PC-3 (cell line): ENCODE measurements around the gene LIF. TPM values are rescaled to one million over a fixed set of nuclear protein-coding genes. Genes with fewer than 3 reads are reported as not detected.
"Not testable (repeated sequence)": the region's sequence is repeated elsewhere in the genome, so short reads cannot be mapped to it uniquely, and the experiment has no call there.

Experiments used
- ATAC-seq: fragments of 200-7000 bp; cut with Tn5 transposase; 2 replicates; pipeline ENCODE4 v1.9.1; 2020; ENCODE audit warnings: mild to moderate bottlenecking, moderate library complexity
- BruUV-seq: library from RNA; stranded (reverse); fragments of 400-500 nt; replicated peaks from 2 replicates; lab custom pipeline; 2021; lab: Mats Ljungman, UMichigan
- CTCF ChIA-PET: fragments of 300-600 bp; sonication (Branson Sonifier 250); formaldehyde crosslinking; loops from one replicate; lab custom pipeline; 2022; ENCODE audit warnings: antibody characterized with exemption; lab: Charles Lee
- POLR2A ChIA-PET: fragments of 300-600 bp; sonication (Branson Sonifier 250); formaldehyde crosslinking; loops from one replicate; lab custom pipeline; 2022; ENCODE audit warnings: antibody characterized with exemption; ENCODE audit not compliant: unreplicated experiment; lab: Charles Lee
- DNase-seq: peaks from one replicate; pipeline ENCODE4 v3.0.0-alpha.2; 2015
- H2AFZ ChIP-seq: fragments of 300-600 bp; sonication (generic); 2 replicates; pipeline ENCODE4 v1.6.0; 2016; ENCODE audit warnings: antibody characterized with exemption, low read length
- H3F3A ChIP-seq: fragments of 300-600 bp; sonication (generic); one replicate; pipeline ENCODE4 v1.6.0; 2017; ENCODE audit warnings: antibody characterized with exemption, low read length, control low read depth, mild to moderate bottlenecking; ENCODE audit not compliant: unreplicated experiment
- H3K27ac ChIP-seq: fragments of 300-600 bp; sonication (generic); 2 replicates; pipeline ENCODE4 v1.5.1; 2016; ENCODE audit warnings: mild to moderate bottlenecking, low read length
- H3K27me3 ChIP-seq: fragments of 300-600 bp; sonication (generic); 2 replicates; pipeline ENCODE4 v1.6.1; 2016; ENCODE audit warnings: low read length, mixed read lengths
- H3K36me3 ChIP-seq: fragments of 300-600 bp; sonication (generic); 2 replicates; pipeline ENCODE4 v1.6.1; 2016; ENCODE audit warnings: low read depth, mixed run types, low read length, mixed read lengths
- H3K4me1 ChIP-seq: fragments of 300-600 bp; sonication (generic); 2 replicates; pipeline ENCODE4 v1.5.1; 2016; ENCODE audit warnings: low read length; ENCODE audit not compliant: insufficient read depth
- H3K4me2 ChIP-seq: fragments of 300-600 bp; sonication (generic); 2 replicates; pipeline ENCODE4 v1.6.0; 2016; ENCODE audit warnings: low read length
- H3K4me3 ChIP-seq: fragments of 300-600 bp; sonication (generic); 2 replicates; pipeline ENCODE4 v1.5.1; 2016; ENCODE audit warnings: mild to moderate bottlenecking, low read length, mixed read lengths
- H3K79me2 ChIP-seq: fragments of 300-600 bp; sonication (generic); 2 replicates; pipeline ENCODE4 v1.6.1; 2017; ENCODE audit warnings: low read length, mixed read lengths
- H3K9ac ChIP-seq: fragments of 300-600 bp; sonication (generic); 2 replicates; pipeline ENCODE4 v1.6.0; 2016; ENCODE audit warnings: mild to moderate bottlenecking, low read length
- H3K9me2 ChIP-seq: fragments of 300-600 bp; sonication (generic); replicated peaks from 2 replicates; pipeline ENCODE4 v1.6.1; 2016; ENCODE audit warnings: mixed run types, low read length, mixed read lengths
- H3K9me3 ChIP-seq: fragments of 300-600 bp; sonication (generic); 2 replicates; pipeline ENCODE4 v1.6.1; 2016; ENCODE audit warnings: low read length, mixed read lengths
- H4K20me1 ChIP-seq: fragments of 300-600 bp; sonication (generic); 2 replicates; pipeline ENCODE4 v1.6.1; 2016; ENCODE audit warnings: low read length, mixed read lengths
- EZH2 ChIP-seq: fragments of 300-600 bp; sonication (generic); IDR thresholded peaks from one replicate; pipeline ENCODE4 v1.6.1; 2017; ENCODE audit warnings: antibody characterized with exemption, mild to moderate bottlenecking, low read length; ENCODE audit not compliant: unreplicated experiment
- EZH2phosphoT487 ChIP-seq: fragments of 300-600 bp; sonication (generic); IDR thresholded peaks from 2 replicates; pipeline ENCODE4 v1.6.1; 2018; ENCODE audit warnings: mild to moderate bottlenecking, antibody characterized with exemption, low read length, borderline replicate concordance
- intact Hi-C: fragments of 100-400 bp; cut with micrococcal nuclease; formaldehyde crosslinking; loops from 2 replicates; pipeline ENCODE4 v1.9.0; 2023
- total RNA-seq: library from RNA; depleted of rRNA; stranded (reverse); fragments of >200 nt; gene quantifications from 2 replicates; pipeline ENCODE4 v1.2.3, GENCODE V29; 2014
- TF ChIP-seq, protein P1 (sequence below): fragments of 300-600 bp; sonication (generic); conservative IDR thresholded peaks from 2 replicates; pipeline ENCODE4 v1.5.1; 2017; ENCODE audit warnings: antibody characterized with exemption, low read depth, mild to moderate bottlenecking, low read length

LIF gene
- total RNA-seq, 1 experiment from 2014 or later = 64.1 TPM

DNA sequence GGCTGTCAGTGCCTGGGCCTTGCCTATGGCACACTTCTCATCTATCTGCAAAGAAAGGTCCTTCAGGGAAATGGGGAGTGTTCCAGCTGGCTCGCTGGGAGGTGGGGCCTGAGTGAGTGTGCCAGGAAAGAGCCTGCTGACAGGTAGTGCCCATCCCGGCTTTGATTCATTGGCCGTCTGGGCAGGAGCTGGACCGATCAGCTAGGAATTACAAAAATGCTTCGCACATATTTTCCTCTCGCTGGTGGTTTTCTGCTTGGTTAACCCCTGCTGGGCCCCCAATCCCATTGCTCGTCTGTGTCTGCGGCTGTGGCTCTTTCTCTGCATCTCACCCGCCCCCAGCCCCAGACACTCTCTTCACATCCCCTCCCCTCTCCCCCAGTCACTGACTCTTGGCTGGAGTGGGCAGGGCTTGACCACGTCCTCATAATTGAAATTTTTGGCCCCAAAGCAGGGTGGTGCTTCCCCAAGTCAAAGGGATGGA is 10.8 kb downstream of the LIF start:
- Histone ChIP-seq H3K27ac (peak overlapping the region; percentile 93), H3F3A (no peaks in the 10 kb centered on the region), H3K79me2 (no peaks in the 10 kb centered on the region), H3K9ac (peak overlapping the region; percentile 72), H3K36me3 (no peaks in the 10 kb centered on the region), H3K9me3 (no peaks in the 10 kb centered on the region), H3K9me2 (no peaks in the 10 kb centered on the region), H3K4me3 (no peak overlapping the region), H3K4me1 (peaks cover 32% of the 10 kb centered on the region), H4K20me1 (no peaks in the 10 kb centered on the region), H3K27me3 (no peaks in the 10 kb centered on the region), H2AFZ (no peak overlapping the region), H3K4me2 (peak overlapping the region; percentile 64)
- intact Hi-C loops = no loop called here
- ATAC-seq (peak; percentile 69), DNase-seq (peak; percentile 91)
- POLR2A ChIA-PET = interaction anchor here (0.6 to 1.0 kb wide), 4 partner anchors 18 to 323 kb away, joined by 3 to 8 read pairs (median 4); no protein-coding TSS in a partner anchor
- CTCF ChIA-PET = no interaction called here
- no TSS peak for BruUV-seq
- TF ChIP-seq EZH2phosphoT487 (no peak), EZH2 (no peak)
- TF ChIP-seq, protein P1, sequence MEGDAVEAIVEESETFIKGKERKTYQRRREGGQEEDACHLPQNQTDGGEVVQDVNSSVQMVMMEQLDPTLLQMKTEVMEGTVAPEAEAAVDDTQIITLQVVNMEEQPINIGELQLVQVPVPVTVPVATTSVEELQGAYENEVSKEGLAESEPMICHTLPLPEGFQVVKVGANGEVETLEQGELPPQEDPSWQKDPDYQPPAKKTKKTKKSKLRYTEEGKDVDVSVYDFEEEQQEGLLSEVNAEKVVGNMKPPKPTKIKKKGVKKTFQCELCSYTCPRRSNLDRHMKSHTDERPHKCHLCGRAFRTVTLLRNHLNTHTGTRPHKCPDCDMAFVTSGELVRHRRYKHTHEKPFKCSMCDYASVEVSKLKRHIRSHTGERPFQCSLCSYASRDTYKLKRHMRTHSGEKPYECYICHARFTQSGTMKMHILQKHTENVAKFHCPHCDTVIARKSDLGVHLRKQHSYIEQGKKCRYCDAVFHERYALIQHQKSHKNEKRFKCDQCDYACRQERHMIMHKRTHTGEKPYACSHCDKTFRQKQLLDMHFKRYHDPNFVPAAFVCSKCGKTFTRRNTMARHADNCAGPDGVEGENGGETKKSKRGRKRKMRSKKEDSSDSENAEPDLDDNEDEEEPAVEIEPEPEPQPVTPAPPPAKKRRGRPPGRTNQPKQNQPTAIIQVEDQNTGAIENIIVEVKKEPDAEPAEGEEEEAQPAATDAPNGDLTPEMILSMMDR = no peak

- no peaks in the 10 kb centered on the region for H3K79me2 ChIP-seq
- ChIA-PET CTCF (no interaction called here), POLR2A (interaction anchor here (0.6 to 1.0 kb wide), 3 partner anchors 19 to 323 kb away, joined by 3 to 8 read pairs (median 3); no protein-coding TSS in a partner anchor)
- H2AFZ ChIP-seq = no peak overlapping the region
- no peaks in the 10 kb centered on the region for H3K36me3 ChIP-seq
- TF ChIP-seq, protein P1 = no peak
- TF ChIP-seq EZH2phosphoT487 (no peak), EZH2 (no peak)
- DNase-seq (no peak), ATAC-seq (no peak)
- no peaks in the 10 kb centered on the region for H3K27me3 ChIP-seq
- no peaks in the 10 kb centered on the region for H4K20me1 ChIP-seq
- H3K9me2 ChIP-seq = no peaks in the 10 kb centered on the region
- intact Hi-C loops = no loop called here
- TSS peak; percentile 44 for BruUV-seq
- H3K4me1 ChIP-seq = peaks cover 32% of the 10 kb centered on the region
- no peaks in the 10 kb centered on the region for H3K9me3 ChIP-seq
- H3K27ac ChIP-seq = peak overlapping the region; percentile 93
- peak overlapping the region; percentile 31; the same call in 1 of the 2 replicates for H3K4me2 ChIP-seq
- no peak overlapping the region for H3K4me3 ChIP-seq
- no peaks in the 10 kb centered on the region for H3F3A ChIP-seq
- peak overlapping the region; percentile 72 for H3K9ac ChIP-seq
These were observed 11.6 kb downstream of the LIF start for GRCh38 chr22:30234786-30235470.

GRCh38 chr22:30234325-30234724 is 12.2 kb downstream of the LIF start:
- peaks cover 36% of the 10 kb centered on the region for H3K4me1 ChIP-seq
- ATAC-seq, BruUV-seq, H3K36me3 ChIP-seq, intact Hi-C loops, H3F3A ChIP-seq, H3K4me3 ChIP-seq, H3K27me3 ChIP-seq, H3K9me2 ChIP-seq, CTCF ChIA-PET, H3K9me3 ChIP-seq, POLR2A ChIA-PET, H3K9ac ChIP-seq, H4K20me1 ChIP-seq, H3K79me2 ChIP-seq, H2AFZ ChIP-seq, H3K4me2 ChIP-seq, DNase-seq: not testable (repeated sequence)
- H3K27ac ChIP-seq = peak overlapping the region; percentile 93
